Right atrium auricular region (tissue), 2 donors: ENCODE measurements around the gene CNFN. TPM values are rescaled to one million over a fixed set of nuclear protein-coding genes. Genes with fewer than 3 reads are reported as not detected.

Experiments used
- DNase-seq: peaks from one replicate; pipeline ENCODE4 v3.0.0-alpha.2; 2019; ENCODE audit warnings: low spot score
- H3K27ac ChIP-seq, 2 donors: fragments of 200-600 bp; sonication (generic); 1 replicate in 1 of 2; 2 replicates in 1 of 2; pipeline ENCODE4 v1.5.1; 2016 to 2019
- H3K27me3 ChIP-seq, 2 donors: fragments of 200-600 bp; sonication (generic); one replicate each; pipeline versions ENCODE4 v1.5.1 to v1.6.0; 2017 to 2019
- H3K36me3 ChIP-seq: fragments of 200-600 bp; sonication (generic); one replicate; pipeline ENCODE4 v1.5.1; 2016
- H3K4me1 ChIP-seq, 2 donors: fragments of 200-600 bp; sonication (generic); one replicate each; pipeline versions ENCODE4 v1.5.1 to v1.6.0; 2017 to 2019
- H3K4me3 ChIP-seq, 2 donors: fragments of 200-600 bp; sonication (generic); 1 replicate in 1 of 2; 2 replicates in 1 of 2; pipeline ENCODE4 v1.5.1; 2017 to 2019; ENCODE audit warnings: mild to moderate bottlenecking in 1 of 2, moderate library complexity in 1 of 2
- H3K9me3 ChIP-seq, 2 donors: fragments of 200-600 bp; sonication (generic); one replicate each; pipeline ENCODE4 v1.5.1; 2019
- CTCF ChIP-seq, 2 donors: fragments of 200-600 bp; sonication (generic); IDR thresholded peaks; one replicate each; pipeline ENCODE4 v1.5.1; 2019; ENCODE audit warnings: antibody characterized with exemption in 2 of 2
- total RNA-seq, 2 donors: library from RNA; depleted of rRNA; stranded (reverse); fragments of >200 nt; gene quantifications; one replicate each; pipeline ENCODE4 v1.1.0, GENCODE V29; 2016

Gene CNFN
- total RNA-seq, 2 donors from 2014 or later: 1.1 TPM; not detected in 1

GRCh38 chr19:42402376-42403116, 12.4 kb upstream of the CNFN start:
- Histone ChIP-seq H3K9me3 (no peaks in the 10 kb centered on the region), H3K4me1 (peaks cover 0 to 20% of the 10 kb centered on the region in 2 donors), H3K27me3 (no peaks in the 10 kb centered on the region), H3K36me3 (no peaks in the 10 kb centered on the region), H3K27ac (peak overlapping the region; percentile 58 to 75), H3K4me3 (peak overlapping the region; percentile 49 to 66)
- DNase-seq: no peak
- TF ChIP-seq CTCF (IDR thresholded peaks at IDR 0.05): no peak

GRCh38 chr19:42401365-42402303, 11.5 kb upstream of the CNFN start:
- Histone ChIP-seq H3K4me1 (peaks cover 0 to 24% of the 10 kb centered on the region in 2 donors), H3K27me3 (no peaks in the 10 kb centered on the region), H3K9me3 (no peaks in the 10 kb centered on the region), H3K36me3 (no peaks in the 10 kb centered on the region), H3K27ac (peak overlapping the region; percentile 58 to 75), H3K4me3 (peak overlapping the region; percentile 49 to 66)
- DNase-seq: peak; percentile 86
- TF ChIP-seq CTCF (IDR thresholded peaks at IDR 0.05): peak; percentile 57 to 90

- Histone ChIP-seq H3K36me3 (no peaks in the 10 kb centered on the region), H3K4me1 (peaks cover 0 to 30% of the 10 kb centered on the region in 2 donors), H3K4me3 (no peak overlapping the region), H3K27ac (no peak overlapping the region), H3K27me3 (no peaks in the 10 kb centered on the region), H3K9me3 (no peaks in the 10 kb centered on the region)
- DNase-seq: no peak
- no peak for TF ChIP-seq CTCF (IDR thresholded peaks at IDR 0.05)
Observed at GRCh38 chr19:42400404-42400803, 10.3 kb upstream of the CNFN start.

- DNase-seq: no peak
- Histone ChIP-seq H3K27me3 (no peaks in the 10 kb centered on the region), H3K4me1 (peaks cover 0 to 29% of the 10 kb centered on the region in 2 donors), H3K27ac (peak overlapping the region; percentile 86 to 90), H3K4me3 (peak overlapping the region; percentile 48 to 55), H3K9me3 (no peaks in the 10 kb centered on the region), H3K36me3 (no peaks in the 10 kb centered on the region)
- TF ChIP-seq CTCF (IDR thresholded peaks at IDR 0.05): no peak
Observed at GRCh38 chr19:42397263-42398166, 7.4 kb upstream of the CNFN start.
